ENCODE data around the gene HECA.

HECA gene

GRCh38 chr6:139172567-139172966 is 37.7 kb downstream of the HECA start:
- Histone ChIP-seq H3K27me3 (replicated peaks; ENCODE audit: control insufficient read depth, insufficient read depth, low read length) (no peaks in the 10 kb centered on the region), H3K4me3 (replicated peaks; ENCODE audit: low read depth, low read length) (no peak overlapping the region), H3K36me3 (ENCODE audit: control insufficient read depth, insufficient read depth, low read length) (peaks cover 2% of the 10 kb centered on the region; the same call in 1 of the 2 replicates)
- TF ChIP-seq CTCF (IDR thresholded peaks at IDR 0.05; ENCODE audit: insufficient read depth, low read length, poor library complexity, severe bottlenecking): no peak
- DNase-seq (ENCODE audit: extremely low read depth, insufficient read length): no peak

- Histone ChIP-seq H3K27me3 (replicated peaks; ENCODE audit: control insufficient read depth, insufficient read depth, low read length) (no peaks in the 10 kb centered on the region), H3K36me3 (ENCODE audit: control insufficient read depth, insufficient read depth, low read length) (peaks cover 2% of the 10 kb centered on the region; the same call in 1 of the 2 replicates), H3K4me3 (replicated peaks; ENCODE audit: low read depth, low read length) (no peak overlapping the region)
- peak; percentile 21 for TF ChIP-seq CTCF (IDR thresholded peaks at IDR 0.05; ENCODE audit: insufficient read depth, low read length, poor library complexity, severe bottlenecking)
- no peak for DNase-seq (ENCODE audit: extremely low read depth, insufficient read length)
These were observed 38.3 kb downstream of the HECA start for GRCh38 chr6:139173172-139173571.

GRCh38 chr6:139173822-139174221 is 38.9 kb downstream of the HECA start:
- no peak overlapping the region for H3K4me3 ChIP-seq (replicated peaks; ENCODE audit: low read depth, low read length)
- H3K27me3 ChIP-seq (replicated peaks; ENCODE audit: control insufficient read depth, insufficient read depth, low read length): no peaks in the 10 kb centered on the region
- no peak for TF ChIP-seq CTCF (IDR thresholded peaks at IDR 0.05; ENCODE audit: insufficient read depth, low read length, poor library complexity, severe bottlenecking)
- DNase-seq (ENCODE audit: extremely low read depth, insufficient read length): no peak
- peaks cover 2% of the 10 kb centered on the region; the same call in 1 of the 2 replicates for H3K36me3 ChIP-seq (ENCODE audit: control insufficient read depth, insufficient read depth, low read length)

- Histone ChIP-seq H3K27me3 (replicated peaks; ENCODE audit: control insufficient read depth, insufficient read depth, low read length) (no peaks in the 10 kb centered on the region), H3K4me3 (replicated peaks; ENCODE audit: low read depth, low read length) (no peak overlapping the region), H3K36me3 (ENCODE audit: control insufficient read depth, insufficient read depth, low read length) (peaks cover 2% of the 10 kb centered on the region; the same call in 1 of the 2 replicates)
- no peak for TF ChIP-seq CTCF (IDR thresholded peaks at IDR 0.05; ENCODE audit: insufficient read depth, low read length, poor library complexity, severe bottlenecking)
- DNase-seq (ENCODE audit: extremely low read depth, insufficient read length): no peak
These were observed 40.1 kb downstream of the HECA start for GRCh38 chr6:139174961-139175360.

GRCh38 chr6:139175389-139175948 is 40.6 kb downstream of the HECA start:
- TF ChIP-seq CTCF (IDR thresholded peaks at IDR 0.05; ENCODE audit: insufficient read depth, low read length, poor library complexity, severe bottlenecking): no peak
- H3K4me3 ChIP-seq (replicated peaks; ENCODE audit: low read depth, low read length): no peak overlapping the region
- no peak for DNase-seq (ENCODE audit: extremely low read depth, insufficient read length)
- no peaks in the 10 kb centered on the region for H3K27me3 ChIP-seq (replicated peaks; ENCODE audit: control insufficient read depth, insufficient read depth, low read length)
- H3K36me3 ChIP-seq (ENCODE audit: control insufficient read depth, insufficient read depth, low read length): peaks cover 2% of the 10 kb centered on the region; the same call in 1 of the 2 replicates

- Histone ChIP-seq H3K27me3 (replicated peaks; ENCODE audit: control insufficient read depth, insufficient read depth, low read length) (no peaks in the 10 kb centered on the region), H3K36me3 (ENCODE audit: control insufficient read depth, insufficient read depth, low read length) (peaks cover 2% of the 10 kb centered on the region; the same call in 1 of the 2 replicates), H3K4me3 (replicated peaks; ENCODE audit: low read depth, low read length) (no peak overlapping the region)
- no peak for DNase-seq (ENCODE audit: extremely low read depth, insufficient read length)
- TF ChIP-seq CTCF (IDR thresholded peaks at IDR 0.05; ENCODE audit: insufficient read depth, low read length, poor library complexity, severe bottlenecking): no peak
These were observed 46.4 kb downstream of the HECA start for GRCh38 chr6:139181236-139181635.

All from GM06990 (cell line).